Ovary (tissue), 3 donors: ENCODE measurements around the gene SFXN5.

Source experiments
- POLR2A ChIP-seq: fragments of 450-650 bp; IDR thresholded peaks from one replicate; pipeline ENCODE4 v1.6.1; 2017; ENCODE audit warnings: antibody characterized with exemption, mild to moderate bottlenecking, moderate library complexity
- TF ChIP-seq, protein P1 (sequence below), 3 donors: fragments of 450-650 bp in 2 of 3; fragments of 200-600 bp in 1 of 3; IDR thresholded peaks; one replicate each; pipeline versions ENCODE4 v1.5.1 to v1.8.0; 2016 to 2022; ENCODE audit warnings: antibody characterized with exemption in 3 of 3, mild to moderate bottlenecking in 1 of 3
- donor health status: DM: no; HTN: no; CAD: no.

GRCh38 chr2:73054980-73055379 lies 16.5 kb downstream of the SFXN5 start:
- TF ChIP-seq, protein P1, sequence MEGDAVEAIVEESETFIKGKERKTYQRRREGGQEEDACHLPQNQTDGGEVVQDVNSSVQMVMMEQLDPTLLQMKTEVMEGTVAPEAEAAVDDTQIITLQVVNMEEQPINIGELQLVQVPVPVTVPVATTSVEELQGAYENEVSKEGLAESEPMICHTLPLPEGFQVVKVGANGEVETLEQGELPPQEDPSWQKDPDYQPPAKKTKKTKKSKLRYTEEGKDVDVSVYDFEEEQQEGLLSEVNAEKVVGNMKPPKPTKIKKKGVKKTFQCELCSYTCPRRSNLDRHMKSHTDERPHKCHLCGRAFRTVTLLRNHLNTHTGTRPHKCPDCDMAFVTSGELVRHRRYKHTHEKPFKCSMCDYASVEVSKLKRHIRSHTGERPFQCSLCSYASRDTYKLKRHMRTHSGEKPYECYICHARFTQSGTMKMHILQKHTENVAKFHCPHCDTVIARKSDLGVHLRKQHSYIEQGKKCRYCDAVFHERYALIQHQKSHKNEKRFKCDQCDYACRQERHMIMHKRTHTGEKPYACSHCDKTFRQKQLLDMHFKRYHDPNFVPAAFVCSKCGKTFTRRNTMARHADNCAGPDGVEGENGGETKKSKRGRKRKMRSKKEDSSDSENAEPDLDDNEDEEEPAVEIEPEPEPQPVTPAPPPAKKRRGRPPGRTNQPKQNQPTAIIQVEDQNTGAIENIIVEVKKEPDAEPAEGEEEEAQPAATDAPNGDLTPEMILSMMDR (IDR thresholded peaks at IDR 0.05) = no peak
- no peak for TF ChIP-seq POLR2A
